HG02973 (cell line): Measurements from ENCODE around the gene EIF4E1B.

Experiments used
- ATAC-seq: cut with Tn5 transposase; IDR thresholded peaks from one replicate; pipeline ENCODE4 v1.9.1; 2021; ENCODE audit warnings: moderate library complexity; ENCODE audit not compliant: unreplicated experiment

EIF4E1B gene

DNA sequence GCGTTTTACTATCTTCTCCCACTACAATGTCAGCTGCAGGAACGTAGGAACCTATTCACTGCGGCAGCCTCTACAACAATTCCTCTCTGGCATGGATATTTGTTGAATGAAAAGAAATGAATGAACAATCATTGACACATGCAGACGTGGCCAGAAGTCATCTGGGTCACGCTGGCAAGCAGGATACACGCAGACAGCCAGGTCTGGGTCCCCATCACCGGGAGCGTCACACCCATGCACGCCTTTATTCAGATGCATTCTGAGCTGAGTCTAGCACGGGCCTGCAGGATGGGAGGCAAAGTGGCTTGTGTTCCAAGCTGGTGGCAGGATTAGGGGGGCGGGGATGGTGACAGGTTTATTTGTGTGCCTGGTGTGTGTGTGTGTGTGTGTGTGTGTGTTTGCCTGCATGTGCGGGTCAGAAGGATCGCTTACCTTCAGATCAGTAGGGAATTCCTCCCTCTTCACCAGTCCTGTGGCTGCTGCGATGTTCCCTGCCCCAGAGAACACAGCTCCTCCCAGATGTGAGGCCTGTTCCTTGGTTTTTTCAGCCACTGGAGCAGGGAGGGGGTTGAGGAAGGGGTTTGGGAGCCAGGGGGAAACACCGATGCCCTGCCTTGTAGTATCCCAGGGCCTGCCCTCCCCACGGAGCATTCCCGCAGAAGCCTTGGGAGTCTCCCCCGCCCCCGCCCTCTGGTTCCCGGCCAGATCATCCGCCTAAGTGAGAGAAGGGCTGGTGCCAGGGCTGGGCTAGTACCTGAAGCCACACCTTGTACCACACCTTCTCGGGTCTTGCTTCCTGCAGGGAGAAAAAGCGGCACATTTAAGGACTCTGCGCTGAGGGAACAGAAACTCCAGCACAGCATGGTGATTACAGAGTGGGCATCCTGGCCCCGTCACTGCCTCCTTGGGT, 4.3 kb upstream of the EIF4E1B start:
- ATAC-seq = no peak

DNA sequence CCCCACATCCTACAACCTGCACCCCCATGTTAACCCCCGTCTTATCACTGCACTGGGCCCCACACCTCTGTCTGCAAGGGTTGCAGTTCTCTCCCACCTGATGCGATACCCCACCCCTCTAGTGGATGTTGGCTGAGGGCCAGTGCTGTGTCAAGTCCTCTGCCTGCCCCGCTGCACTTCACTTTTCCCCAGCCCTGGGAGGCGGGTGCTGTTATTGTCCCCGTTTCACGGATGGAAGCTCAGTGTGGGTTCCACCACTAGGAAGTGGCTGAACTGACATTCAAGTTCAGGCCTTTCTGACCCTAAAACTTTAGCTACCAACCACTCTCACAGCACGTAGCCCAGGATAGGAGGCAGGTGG, 3.6 kb upstream of the EIF4E1B start:
- no peak for ATAC-seq

DNA sequence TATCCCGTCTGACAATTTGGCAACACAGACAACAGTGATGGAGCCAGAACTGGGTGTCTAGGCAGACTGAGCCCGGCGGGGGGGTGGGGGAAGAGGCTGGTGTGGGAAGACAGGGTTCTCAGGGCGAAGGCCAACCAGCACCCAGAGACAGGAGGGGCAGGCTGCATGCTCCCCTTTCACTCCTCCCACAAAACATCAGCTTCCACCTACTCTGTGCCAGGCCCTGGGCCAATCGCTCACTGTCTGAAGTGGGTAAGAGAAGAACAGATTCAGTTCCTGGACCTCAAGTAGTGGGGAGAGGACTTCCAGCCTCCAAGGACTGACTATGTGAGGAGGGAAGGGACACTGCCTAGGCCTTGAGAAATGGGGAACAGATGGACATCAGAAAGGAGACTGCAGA, 2.9 kb upstream of the EIF4E1B start:
- no peak for ATAC-seq

DNA sequence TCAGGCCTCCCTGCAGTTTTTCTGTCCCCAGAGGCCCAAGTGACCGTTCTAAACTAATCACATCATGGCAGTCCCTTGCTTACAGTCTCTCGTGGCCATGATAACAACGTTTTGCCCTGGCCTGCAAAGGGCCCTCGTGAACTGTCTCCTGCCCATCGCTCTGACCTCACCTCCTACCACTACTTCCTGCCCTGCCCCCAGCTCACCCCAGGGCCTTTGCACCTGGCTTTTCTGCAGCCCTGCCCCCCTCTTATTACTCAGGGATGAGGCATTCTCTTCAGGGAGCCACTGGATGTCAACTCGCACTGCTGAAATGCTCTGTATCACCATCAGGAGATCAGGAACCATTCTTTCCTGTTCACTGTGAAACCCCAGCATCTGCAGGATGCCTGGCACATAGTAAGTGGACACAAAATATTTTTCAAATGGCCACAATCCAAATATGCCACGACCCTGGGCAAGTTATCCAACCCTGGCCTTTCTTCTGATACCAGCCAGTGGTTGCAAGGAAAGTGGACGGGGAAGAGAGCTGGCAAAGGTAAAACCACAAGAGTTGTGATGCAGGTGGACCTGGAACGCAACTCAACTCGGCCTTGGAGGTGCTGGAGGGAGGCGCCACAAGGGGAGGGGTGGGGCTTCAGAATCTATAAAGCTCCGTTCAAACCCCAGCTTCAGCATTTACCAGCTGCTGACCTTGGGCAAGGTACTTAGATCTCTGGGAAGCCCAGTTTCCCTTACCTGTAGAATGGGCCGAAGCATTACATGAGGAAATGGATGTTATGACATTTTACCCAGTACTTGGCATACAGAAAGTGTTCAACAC, 1.9 kb upstream of the EIF4E1B start:
- ATAC-seq = no peak

DNA sequence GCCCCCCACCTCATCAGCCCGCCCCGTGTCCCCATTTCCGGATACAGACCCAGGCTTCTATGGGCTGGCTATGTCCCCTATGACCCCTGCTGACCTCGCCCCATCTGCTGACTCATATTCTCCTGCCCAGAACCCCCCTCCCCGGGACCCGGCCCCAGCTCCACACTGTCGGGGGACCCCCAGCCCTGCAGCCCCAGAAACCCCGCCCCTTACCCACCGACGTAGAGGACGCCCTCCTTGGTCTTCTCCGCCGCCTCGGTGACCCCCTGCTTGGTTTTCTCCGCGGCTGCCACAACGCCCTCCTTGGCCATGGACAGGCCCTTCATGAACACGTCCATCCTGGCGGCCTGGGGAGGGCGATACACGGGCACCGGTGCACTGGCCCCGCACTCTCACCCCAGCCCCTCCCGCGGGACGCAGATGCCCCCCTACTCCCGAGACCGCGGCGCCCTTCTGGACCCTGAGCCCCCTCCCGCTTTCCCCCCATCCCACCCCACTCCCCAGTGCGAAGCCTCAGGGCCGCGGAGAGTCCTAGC, 1.1 kb upstream of the EIF4E1B start:
- no peak for ATAC-seq

DNA sequence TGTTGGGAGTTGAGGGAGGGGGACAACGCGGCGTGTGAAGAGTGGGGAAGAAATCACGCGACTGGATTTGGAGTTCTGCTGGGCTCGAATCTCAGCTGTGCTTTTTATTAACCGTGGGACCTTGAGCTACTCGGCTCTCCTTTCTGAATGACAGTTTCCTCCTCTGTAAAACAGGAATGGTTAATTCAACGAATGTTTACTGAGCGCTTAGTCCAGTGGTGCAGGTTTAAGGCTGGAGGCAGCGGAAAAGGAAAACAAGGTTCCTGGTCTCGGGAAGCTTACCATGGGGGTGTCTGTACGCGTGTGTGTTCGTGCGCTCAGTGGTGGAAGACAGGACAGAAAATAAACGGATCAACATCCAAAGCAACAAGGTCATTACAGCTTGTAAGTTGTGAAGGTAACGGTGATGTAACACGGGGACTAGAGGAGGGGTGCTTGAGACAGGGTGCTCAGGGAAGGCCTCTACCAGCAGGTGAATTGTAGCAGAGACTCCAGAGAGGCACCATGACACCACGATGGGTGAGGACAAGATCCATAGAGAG, 277 bp downstream of the EIF4E1B start:
- no peak for ATAC-seq

DNA sequence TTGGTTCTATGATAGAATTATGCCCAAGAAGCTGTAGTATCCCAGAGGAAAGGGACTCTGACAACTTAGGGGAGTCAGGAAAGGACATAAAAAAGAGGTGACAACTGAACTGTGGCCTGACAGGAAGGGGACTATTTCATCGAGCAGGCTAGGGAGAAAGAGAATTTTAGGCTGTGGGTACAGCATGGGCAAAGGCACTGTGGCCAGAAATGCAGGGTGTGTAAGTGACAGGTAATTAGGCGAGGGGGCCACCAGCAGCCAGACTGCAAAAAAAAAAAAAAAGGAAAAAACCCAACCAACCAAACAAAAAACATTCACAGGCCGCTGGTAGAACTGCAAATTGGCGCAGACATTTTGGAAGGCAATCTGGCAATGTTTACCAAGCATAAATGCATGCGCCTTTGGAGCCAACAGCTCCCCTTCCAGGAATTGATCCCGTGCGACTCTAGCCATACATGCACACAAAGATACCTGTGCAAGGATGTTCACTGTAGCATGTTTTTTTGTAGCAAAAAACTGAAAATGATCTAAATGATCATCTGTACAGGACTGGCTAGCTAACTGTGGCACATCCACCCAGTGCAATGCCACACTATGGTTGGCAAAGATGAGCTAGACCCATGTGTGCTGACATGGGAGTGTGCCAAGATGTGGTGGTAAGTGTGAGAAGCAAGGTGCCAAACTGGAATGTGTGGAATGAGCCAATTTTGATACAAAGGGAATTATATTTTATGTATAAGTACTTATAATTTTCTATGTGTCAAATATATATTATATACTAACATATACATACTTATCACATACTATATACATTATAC, 1.1 kb downstream of the EIF4E1B start:
- ATAC-seq = no peak

DNA sequence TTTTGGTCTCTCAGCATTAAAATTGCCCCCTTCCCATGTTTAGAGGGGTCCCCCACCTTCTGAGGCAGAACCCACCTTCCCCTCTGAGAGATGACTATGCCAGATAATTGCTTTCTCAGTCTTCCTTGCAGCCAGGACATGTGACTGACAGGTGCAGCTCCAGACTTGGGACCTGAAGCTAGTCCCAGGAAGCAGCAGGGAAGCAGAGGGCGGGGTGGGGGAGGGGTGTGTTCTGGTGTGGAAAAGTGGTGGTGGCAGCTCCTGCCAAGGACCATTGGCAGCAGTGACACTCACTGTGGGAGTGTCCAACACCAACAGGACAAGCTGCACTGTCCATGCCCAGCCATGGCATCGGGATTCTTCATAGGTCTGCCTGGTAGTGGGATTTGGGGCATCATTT, 2.3 kb downstream of the EIF4E1B start:
- ATAC-seq = no peak

DNA sequence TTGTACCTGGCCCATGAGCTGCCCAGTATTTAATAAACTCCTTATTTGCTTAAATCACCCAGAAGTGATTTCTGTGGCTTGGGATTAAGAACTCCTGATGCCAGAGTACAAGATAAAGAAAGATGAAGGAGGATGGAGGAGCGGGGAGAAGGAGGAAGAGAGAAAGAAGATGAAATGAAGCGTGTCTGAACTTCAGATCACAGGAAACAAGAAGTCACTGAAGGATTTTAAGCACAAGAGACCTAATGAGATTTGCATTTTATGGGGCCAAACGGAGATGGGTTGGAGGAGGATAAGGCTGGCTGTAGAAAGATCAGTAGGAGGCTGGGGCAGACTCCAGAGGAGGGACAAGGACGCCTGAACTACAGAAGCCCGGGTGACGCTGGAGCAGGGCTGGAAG, 3.1 kb downstream of the EIF4E1B start:
- no peak for ATAC-seq

DNA sequence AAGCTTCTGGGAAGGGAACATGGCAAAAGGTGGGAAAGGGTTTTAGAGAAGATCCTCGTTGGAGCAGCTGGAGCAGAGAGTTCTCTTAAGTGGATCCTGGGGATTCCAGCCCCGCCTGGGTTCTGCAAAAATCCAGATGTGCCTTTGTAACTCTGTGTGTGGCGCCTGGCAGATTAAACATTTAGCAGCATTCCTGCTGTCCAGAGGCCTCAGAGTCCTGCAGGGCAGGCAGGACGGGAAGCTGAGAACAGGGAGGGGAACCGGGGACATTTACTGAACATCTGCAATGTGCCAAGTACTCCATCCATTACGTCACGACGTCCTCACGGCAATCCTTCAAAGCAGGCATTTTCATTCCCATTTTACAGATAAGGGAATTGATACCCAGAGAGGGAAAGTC, 6.0 kb downstream of the EIF4E1B start:
- no peak for ATAC-seq

DNA sequence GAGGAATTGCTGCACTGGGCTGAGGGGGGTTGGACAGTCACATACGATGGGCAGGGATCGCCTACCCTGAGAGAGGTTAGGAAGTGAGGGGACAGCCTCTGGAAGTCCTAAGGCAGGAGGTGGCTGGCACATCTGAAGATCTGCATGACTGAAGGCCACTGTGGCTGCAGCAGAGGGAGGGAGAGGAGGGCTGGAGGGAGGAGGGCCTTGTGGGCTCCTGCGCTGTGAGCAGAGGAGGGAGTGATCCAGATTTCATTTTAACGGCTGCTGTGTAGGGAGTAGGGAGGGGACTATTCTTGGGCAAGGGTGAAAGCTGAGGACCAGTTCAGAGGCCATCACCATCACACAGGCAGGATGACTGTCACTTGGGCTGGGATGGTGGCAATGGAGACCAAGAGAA, 7.1 kb downstream of the EIF4E1B start:
- ATAC-seq = no peak

DNA sequence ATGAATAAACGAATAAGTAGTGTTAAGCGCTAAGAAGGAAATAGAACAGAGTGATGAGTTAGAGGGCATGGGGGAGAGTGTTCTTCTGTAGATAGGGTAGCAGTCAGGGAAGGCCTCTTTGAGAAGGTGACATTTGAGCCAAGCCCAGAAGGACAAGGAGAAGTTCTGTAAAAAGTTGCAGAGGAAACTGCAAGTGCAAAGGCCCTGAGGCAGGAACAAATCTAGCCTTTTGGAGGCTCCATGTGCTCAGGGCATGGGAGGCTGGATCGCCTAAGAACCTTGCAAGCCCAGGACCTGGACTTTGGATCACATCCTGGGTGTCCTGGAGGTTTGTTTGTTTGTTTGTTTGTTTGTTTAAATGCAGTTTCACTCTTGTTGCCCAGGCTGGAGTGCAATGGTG, 8.0 kb downstream of the EIF4E1B start:
- no peak for ATAC-seq

DNA sequence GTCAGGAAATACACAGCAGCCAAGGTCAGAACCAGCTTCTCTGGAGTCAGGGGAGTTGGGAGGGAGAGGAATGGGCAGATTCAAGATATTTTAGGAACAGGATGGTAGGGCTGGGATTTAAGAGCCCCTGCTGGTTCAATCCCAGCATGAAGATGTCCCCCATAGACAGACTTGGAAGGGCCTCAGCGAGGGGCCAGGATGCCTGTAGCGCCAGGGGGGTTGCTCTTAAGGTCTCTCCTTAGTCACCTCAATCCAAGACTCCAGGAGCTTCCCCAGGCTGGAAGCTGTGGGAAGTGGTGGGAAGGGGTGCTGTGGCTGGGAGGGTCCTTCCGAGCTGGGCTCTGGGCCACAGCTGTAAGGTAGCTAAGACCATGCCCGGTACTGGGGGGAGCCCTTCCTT, 8.7 kb downstream of the EIF4E1B start:
- ATAC-seq = no peak

DNA sequence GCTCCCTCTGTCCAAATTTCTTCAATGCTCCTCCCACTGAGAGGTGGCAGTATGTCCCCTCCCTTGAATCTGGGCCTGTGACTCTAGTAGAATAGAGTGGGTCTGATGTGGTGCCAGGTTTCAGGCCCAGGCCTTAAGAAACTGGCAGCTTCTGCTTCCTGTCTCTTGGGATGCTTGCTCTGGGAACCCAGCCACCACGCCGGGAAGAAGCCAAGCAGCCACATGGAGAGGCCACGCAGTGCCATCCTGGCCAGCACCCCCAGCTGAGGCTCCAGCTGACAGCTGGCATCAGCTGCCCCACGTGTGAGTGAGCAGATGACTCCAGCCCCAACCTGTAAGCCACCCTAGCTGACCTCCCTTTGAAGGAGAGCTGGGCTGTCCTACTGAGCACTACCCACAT, 9.5 kb downstream of the EIF4E1B start:
- ATAC-seq = no peak

DNA sequence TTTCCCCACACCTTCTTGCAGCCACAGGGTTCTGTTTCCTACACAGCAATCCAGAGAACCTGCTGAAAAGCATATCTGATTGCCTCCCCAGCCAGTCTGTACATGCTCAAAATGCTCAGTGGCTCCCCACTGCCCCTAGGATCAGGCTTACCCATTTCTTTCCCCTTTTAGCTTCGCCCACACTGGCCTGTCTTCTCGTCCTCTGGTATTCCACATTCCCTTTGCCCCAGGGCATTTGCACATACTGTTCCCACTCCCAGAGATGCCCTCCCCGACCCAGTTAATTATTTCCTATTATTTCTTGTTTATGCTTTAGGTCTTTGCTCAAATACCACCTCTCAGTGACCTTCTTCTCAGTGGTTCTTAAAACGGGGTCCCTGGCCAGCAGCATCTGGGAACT, 10.1 kb downstream of the EIF4E1B start:
- ATAC-seq = no peak

DNA sequence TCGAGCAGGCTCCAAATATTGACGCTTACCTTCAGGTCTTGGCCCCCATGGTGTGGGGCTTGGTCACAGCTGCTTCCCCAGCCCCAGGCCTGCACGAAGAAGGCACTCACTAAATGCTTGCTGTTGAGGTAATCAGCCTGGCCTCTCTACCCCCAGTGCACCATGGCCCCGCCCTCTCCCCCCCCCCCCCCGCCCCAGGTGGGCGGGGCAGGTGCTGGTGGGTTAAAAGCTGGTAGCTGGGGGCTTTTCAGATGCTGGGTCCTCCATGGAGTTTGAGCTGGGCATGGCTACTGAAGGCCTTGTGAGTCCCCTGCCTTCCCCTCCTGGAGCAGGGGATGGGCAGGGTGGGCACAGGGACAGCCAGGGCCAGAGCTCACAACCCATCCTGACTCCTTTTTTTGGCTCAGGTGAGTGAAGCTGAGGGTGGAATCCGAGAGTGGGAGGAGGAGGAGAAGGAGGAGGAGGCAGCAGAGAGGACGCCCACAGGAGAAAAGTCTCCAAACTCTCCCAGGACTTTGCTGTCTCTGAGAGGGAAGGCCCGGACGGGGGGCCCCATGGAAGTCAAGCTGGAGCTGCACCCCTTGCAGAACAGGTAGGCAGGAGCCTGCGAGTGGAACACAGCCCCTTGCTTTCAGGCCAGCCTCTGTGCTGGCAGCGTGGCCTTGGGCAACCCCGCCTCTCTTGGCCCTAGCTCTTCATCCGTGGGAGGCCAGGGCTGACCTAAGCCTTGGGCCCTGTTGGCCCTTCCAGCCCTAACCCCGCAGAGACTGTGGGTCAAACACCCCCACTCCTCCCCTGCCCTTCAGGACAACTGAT, 12.4 kb downstream of the EIF4E1B start:
- no peak for ATAC-seq

DNA sequence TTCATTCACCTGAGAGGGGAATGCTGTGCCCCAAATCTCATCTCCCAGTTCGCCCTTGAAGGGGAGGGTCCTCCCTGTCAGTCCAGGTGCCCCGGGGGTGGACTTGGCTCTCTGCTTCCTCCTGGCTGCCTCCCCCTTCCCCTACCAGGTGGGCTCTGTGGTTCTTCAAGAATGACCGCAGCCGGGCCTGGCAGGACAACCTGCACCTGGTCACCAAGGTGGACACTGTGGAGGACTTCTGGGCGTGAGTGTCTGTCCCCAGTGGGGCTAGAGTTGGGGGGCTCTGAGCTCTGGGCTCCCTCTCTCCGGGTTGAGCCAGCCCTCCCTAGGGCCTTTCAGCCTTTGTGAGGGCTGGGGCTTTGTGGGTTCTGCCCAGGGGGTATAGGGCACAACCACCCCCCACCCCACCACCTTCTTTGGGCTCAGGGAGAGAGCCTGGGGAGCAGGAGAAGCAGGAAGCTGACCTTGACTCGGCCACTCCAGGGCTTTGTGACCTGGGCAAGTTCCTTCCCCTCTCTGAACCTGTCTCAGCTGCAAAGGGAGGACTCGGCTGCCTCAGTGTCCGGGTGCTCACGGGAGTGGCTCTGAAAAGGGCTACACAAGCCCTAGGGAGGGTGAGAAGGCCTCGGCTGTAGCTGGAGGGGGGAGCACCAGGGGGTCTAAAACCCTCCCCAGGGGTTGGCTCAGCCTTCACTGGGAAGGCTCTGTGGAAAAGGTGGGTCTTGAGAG, 13.2 kb downstream of the EIF4E1B start:
- no peak for ATAC-seq

DNA sequence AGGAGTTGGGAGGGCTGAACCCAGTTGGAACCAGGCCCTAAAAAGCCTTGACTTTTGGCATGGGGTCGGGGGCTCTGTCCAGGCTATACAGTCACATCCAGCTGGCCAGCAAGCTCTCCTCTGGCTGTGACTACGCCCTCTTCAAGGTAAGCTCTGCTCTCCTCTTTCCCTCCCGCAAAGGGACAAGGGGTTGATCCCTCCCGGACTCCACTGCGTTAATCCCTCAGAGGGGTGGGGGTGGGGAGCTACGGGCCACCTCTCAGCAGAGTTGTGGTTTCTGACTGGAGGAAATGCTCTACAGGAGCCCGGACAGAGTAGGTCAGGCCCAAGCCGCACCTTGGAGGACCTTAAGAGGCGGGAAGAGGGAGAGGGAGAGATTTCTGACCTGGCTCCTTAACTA, 13.8 kb downstream of the EIF4E1B start:
- no peak for ATAC-seq

DNA sequence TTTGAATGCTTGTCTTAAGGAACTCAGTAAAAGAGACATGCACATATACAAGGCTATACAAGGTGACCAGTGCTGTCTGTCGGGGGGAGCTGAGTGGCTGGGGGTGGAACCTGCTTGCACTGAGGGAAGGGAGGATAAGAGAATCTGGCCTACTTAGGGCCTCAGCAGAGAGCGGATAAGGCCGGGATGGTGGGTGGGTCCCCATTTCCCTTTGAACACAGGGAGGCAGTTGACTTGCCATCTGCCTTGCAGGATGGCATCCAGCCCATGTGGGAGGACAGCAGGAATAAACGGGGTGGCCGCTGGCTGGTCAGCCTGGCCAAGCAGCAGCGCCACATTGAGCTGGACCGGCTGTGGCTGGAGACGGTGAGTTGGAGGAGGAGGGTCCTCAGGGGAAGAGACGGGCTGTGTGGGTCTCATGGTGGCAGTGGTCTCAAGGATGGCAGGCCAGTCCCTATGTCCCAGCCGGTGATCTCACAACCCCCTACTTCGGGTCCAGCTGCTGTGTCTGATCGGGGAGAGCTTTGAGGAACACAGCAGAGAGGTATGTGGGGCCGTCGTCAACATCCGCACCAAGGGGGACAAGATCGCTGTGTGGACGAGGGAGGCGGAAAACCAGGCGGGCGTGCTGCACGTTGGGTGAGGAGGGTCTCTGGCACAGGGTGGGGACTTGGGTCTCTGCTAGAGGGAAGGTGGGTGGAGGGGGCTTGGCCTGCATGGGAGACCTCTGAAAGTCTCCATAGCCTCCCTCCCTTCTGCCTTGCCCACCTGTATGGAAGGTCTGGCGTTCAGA, 14.6 kb downstream of the EIF4E1B start:
- ATAC-seq = no peak
